GM19468 (cell line): ENCODE measurements around the gene HSPB6.

Experiments
- ATAC-seq: cut with Tn5 transposase; IDR thresholded peaks from one replicate; pipeline ENCODE4 v1.9.1; 2021; ENCODE audit warnings: mild to moderate bottlenecking, moderate library complexity, moderate number of reproducible peaks; ENCODE audit not compliant: unreplicated experiment; ENCODE audit errors: extremely low read depth

HSPB6 gene

GRCh38 chr19:35719402-35720162, 37.2 kb downstream of the HSPB6 start:
- no peak for ATAC-seq

GRCh38 chr19:35718345-35719041, 38.3 kb downstream of the HSPB6 start:
- no peak for ATAC-seq

- no peak for ATAC-seq
Observed at GRCh38 chr19:35717665-35718344, 39.0 kb downstream of the HSPB6 start, which contains the start of gene KMT2B. TSS of gene KMT2B (plus strand) at chr19:35718003. CDS start at chr19:35718019, 16 bp downstream.

- peak; percentile 59 for ATAC-seq
Observed at GRCh38 chr19:35716801-35717664, 39.8 kb downstream of the HSPB6 start.

GRCh38 chr19:35715981-35716800, 40.6 kb downstream of the HSPB6 start:
- no peak for ATAC-seq

GRCh38 chr19:35715355-35715809, 41.4 kb downstream of the HSPB6 start:
- no peak for ATAC-seq

- ATAC-seq, result no peak
Observed at GRCh38 chr19:35714601-35715354, 42.1 kb downstream of the HSPB6 start.

- ATAC-seq, result no peak
Observed at GRCh38 chr19:35713904-35714495, 42.8 kb downstream of the HSPB6 start.

GRCh38 chr19:35713506-35713850, 43.4 kb downstream of the HSPB6 start:
- ATAC-seq, result no peak

GRCh38 chr19:35712567-35713505, 44.0 kb downstream of the HSPB6 start:
- ATAC-seq, result no peak

- ATAC-seq, result no peak
Observed at GRCh38 chr19:35710784-35711723, 45.8 kb downstream of the HSPB6 start.

GRCh38 chr19:35708391-35708790, 48.4 kb downstream of the HSPB6 start:
- no peak for ATAC-seq
